ENCODE results near the gene SIRPG. TPM values are rescaled to one million over a fixed set of nuclear protein-coding genes. Genes with fewer than 3 reads are reported as not detected.

The SIRPG gene
- total and polyA plus RNA-seq, 10 of the 15 experiments (the other 5 are each of a cell fraction or from before 2014, with no cell fraction given), result 1.1 to 13.0 (median 4.1) TPM

DNA sequence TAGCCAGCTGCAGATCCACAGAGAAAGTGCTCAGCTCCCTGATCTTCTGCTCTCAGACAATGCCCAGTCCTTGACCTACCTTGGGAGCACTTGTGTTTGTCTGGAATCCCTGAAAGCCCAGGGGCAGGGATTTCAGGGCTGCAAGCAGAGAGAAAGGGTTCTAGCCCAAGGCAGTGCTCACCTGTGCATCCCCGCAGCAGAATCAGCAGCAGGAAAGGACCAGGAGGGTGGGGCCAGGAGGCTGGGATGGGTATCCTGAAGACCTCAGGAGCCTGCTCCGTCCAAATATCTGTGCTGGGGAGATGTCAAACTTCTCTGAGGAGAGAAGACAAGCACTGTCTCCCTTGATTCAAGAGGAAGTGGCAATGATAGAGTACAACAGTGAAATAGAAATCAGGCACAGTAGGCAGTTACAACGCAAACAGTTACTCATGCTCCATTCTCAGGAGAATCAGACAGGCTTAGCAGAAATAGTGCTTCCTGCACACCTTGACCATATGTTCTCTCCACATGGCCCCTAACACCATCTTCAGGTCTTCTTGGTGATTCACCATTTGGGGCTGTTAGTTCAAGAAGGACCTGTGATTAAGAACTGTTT is 28.7 kb upstream of the SIRPG start:
- ChIA-PET POLR2A (no interaction called here), RAD21 (ENCODE audit: unreplicated experiment) (no interaction called here), CTCF (no interaction called here), SMC1A (ENCODE audit: uncharacterized antibody, unreplicated experiment) (no interaction called here)
- in situ Hi-C loops (cut with MboI), result no loop called here
- Histone ChIP-seq H3K9me3 (replicated peaks; ENCODE audit: control insufficient read depth, insufficient read depth, low read length) (no peaks in the 10 kb centered on the region; the same call in 2 of the 3 replicates), H2AFZ (ENCODE audit: control insufficient read depth, low read depth, low read length) (no peak overlapping the region), H3K9ac (ENCODE audit: control insufficient read depth, insufficient read depth, low read length) (no peak overlapping the region), H3K27ac (ENCODE audit: control insufficient read depth, insufficient read depth) (no peak overlapping the region), H3K4me2 (ENCODE audit: control insufficient read depth, insufficient read depth) (no peak overlapping the region), H3K79me2 (ENCODE audit: control insufficient read depth, insufficient read depth, low read length) (no peaks in the 10 kb centered on the region), H4K20me1 (ENCODE audit: control insufficient read depth, insufficient read depth) (no peaks in the 10 kb centered on the region), H3K36me3 (ENCODE audit: control insufficient read depth in 2 of 2, insufficient read depth in 2 of 2, low read length in 1 of 2) (no peaks in the 10 kb centered on the region), H3K27me3 (replicated peaks in 1 of 2; ENCODE audit: control insufficient read depth in 2 of 2, insufficient read depth in 2 of 2, low read length in 1 of 2) (0 out of 4 replicates have a peak, but pooled peaks cover 0 to 3% of the 10 kb centered on the region in 2 experiments), H3K4me3 (no peak overlapping the region), H3K4me1 (ENCODE audit: control insufficient read depth, insufficient read depth, low read length) (no peaks in the 10 kb centered on the region)
- 0% methylated on average over 3 of the region's 3 CpGs for WGBS (ENCODE audit: insufficient coverage, insufficient replicate concordance, low lambda C conversion rate, missing lambda C conversion rate)
- DNase-seq (ENCODE audit: low read depth, low spot score) (no peak), FAIRE-seq (no peak), ATAC-seq (no peak)
- BruUV-seq (replicated peaks), result no TSS peak
- TF ChIP-seq BMI1 (IDR thresholded peaks at IDR 0.05; ENCODE audit: borderline replicate concordance) (no peak), DPF2 (IDR thresholded peaks at IDR 0.05) (no peak), PML (IDR thresholded peaks at IDR 0.05; ENCODE audit: low read length) (no peak), ZBTB4 (CRISPR knock-in tag; IDR thresholded peaks at IDR 0.05) (no peak), E4F1 (IDR thresholded peaks at IDR 0.05; ENCODE audit: borderline replicate concordance, partially characterized antibody) (no peak), FOXK2 (IDR thresholded peaks at IDR 0.05) (no peak)
- intact Hi-C loops (cut with micrococcal nuclease; ENCODE audit: unreplicated experiment), result no loop called here

Data from GM12878 (cell line).